ENCODE measurements around the gene DDO. TPM values are rescaled to one million over a fixed set of nuclear protein-coding genes. Genes with fewer than 3 reads are reported as not detected.
"Not testable (repeated sequence)": the region's sequence is repeated elsewhere in the genome, so short reads cannot be mapped to it uniquely, and the experiment has no call there.

DDO gene
- not detected for total RNA-seq
- not detected for polyA plus RNA-seq

GRCh38 chr6:110415086-110415916 is at the start of gene DDO:
TSS of gene DDO (minus strand) at chr6:110415575. CDS start at chr6:110413462, 2,113 bp downstream.
- no peaks in the 10 kb centered on the region for H3K9me3 ChIP-seq (ENCODE audit: low read length)
- no peak for DNase-seq
- peaks cover 0 to 11% (median 0%) of the 10 kb centered on the region in 3 donors for H3K4me1 Mint-ChIP-seq
- POLR2A ChIA-PET = no interaction called here
- H3K27me3 ChIP-seq (ENCODE audit: insufficient read depth, low read length, poor library complexity, severe bottlenecking) = no peaks in the 10 kb centered on the region
- H3K4me3 Mint-ChIP-seq = peak within 1 kb of the TSS in 2 of 7 donors; percentile 0 to 13
- H3K36me3 Mint-ChIP-seq = no peaks in the 10 kb centered on the region
- H3K27me3 Mint-ChIP-seq = peaks cover 4 to 17% of the 10 kb centered on the region in 2 donors
- no peak within 1 kb of the TSS for H3K4me3 ChIP-seq (ENCODE audit: low read length)
- CTCF ChIA-PET = no interaction called here
- peaks cover 0 to 6% (median 0%) of the 10 kb centered on the region in 5 donors for H3K9me3 Mint-ChIP-seq
- H3K27ac ChIP-seq (ENCODE audit: low read depth, low read length) = no peak within 1 kb of the TSS
- H3K36me3 ChIP-seq (ENCODE audit: insufficient read depth, low read length) = no peaks in the 10 kb centered on the region
- H3K4me1 ChIP-seq (ENCODE audit: insufficient read depth, low read length) = no peaks in the 10 kb centered on the region
- peak within 1 kb of the TSS in 1 of 8 donors; percentile 53 for H3K27ac Mint-ChIP-seq

GRCh38 chr6:110462884-110463481 is 47.6 kb upstream of the DDO start:
- H3K4me1 Mint-ChIP-seq = no peaks in the 10 kb centered on the region
- H3K4me1 ChIP-seq (ENCODE audit: insufficient read depth, low read length) = no peaks in the 10 kb centered on the region
- no peak overlapping the region for H3K4me3 Mint-ChIP-seq
- H3K36me3 Mint-ChIP-seq = no peaks in the 10 kb centered on the region
- no peak for DNase-seq
- POLR2A ChIA-PET = no interaction called here
- peaks cover 3% of the 10 kb centered on the region for H3K9me3 ChIP-seq (ENCODE audit: low read length)
- no peaks in the 10 kb centered on the region for H3K27me3 ChIP-seq (ENCODE audit: insufficient read depth, low read length, poor library complexity, severe bottlenecking)
- peaks cover 26 to 33% (median 30%) of the 10 kb centered on the region in 5 donors for H3K9me3 Mint-ChIP-seq
- H3K36me3 ChIP-seq (ENCODE audit: insufficient read depth, low read length) = no peaks in the 10 kb centered on the region
- no peak overlapping the region for H3K27ac Mint-ChIP-seq
- H3K27me3 Mint-ChIP-seq = peaks cover 3 to 23% of the 10 kb centered on the region in 2 donors
- no peak overlapping the region for H3K4me3 ChIP-seq (ENCODE audit: low read length)
- CTCF ChIA-PET = no interaction called here
- no peak overlapping the region for H3K27ac ChIP-seq (ENCODE audit: low read depth, low read length)

GRCh38 chr6:110461376-110461775 is 46.0 kb upstream of the DDO start:
- H3K27ac Mint-ChIP-seq = no peak overlapping the region
- Histone ChIP-seq H3K36me3 (ENCODE audit: insufficient read depth, low read length) (no peaks in the 10 kb centered on the region), H3K27me3 (ENCODE audit: insufficient read depth, low read length, poor library complexity, severe bottlenecking) (no peaks in the 10 kb centered on the region), H3K4me3 (ENCODE audit: low read length) (no peak overlapping the region), H3K27ac (ENCODE audit: low read depth, low read length) (no peak overlapping the region), H3K9me3 (ENCODE audit: low read length) (peaks cover 3% of the 10 kb centered on the region), H3K4me1 (ENCODE audit: insufficient read depth, low read length) (no peaks in the 10 kb centered on the region)
- H3K4me3 Mint-ChIP-seq = no peak overlapping the region
- H3K4me1 Mint-ChIP-seq = no peaks in the 10 kb centered on the region
- H3K27me3 Mint-ChIP-seq = peaks cover 2 to 34% of the 10 kb centered on the region in 2 donors
- no peaks in the 10 kb centered on the region for H3K36me3 Mint-ChIP-seq
- peaks cover 26 to 33% (median 30%) of the 10 kb centered on the region in 5 donors for H3K9me3 Mint-ChIP-seq
- DNase-seq = no peak
- ChIA-PET CTCF (interaction anchor here (1.4 kb wide), 1 partner anchor 9 kb away, joined by 3 read pairs; no protein-coding TSS in a partner anchor), POLR2A (no interaction called here)

- CTCF ChIA-PET = no interaction called here
- H3K4me3 ChIP-seq (ENCODE audit: low read length) = no peak overlapping the region
- Mint-ChIP-seq H3K27ac (no peak overlapping the region), H3K4me1 (no peaks in the 10 kb centered on the region), H3K9me3 (peaks cover 21 to 30% (median 27%) of the 10 kb centered on the region in 5 donors), H3K27me3 (peaks cover 5 to 42% of the 10 kb centered on the region in 2 donors), H3K36me3 (no peaks in the 10 kb centered on the region), H3K4me3 (no peak overlapping the region)
- no peaks in the 10 kb centered on the region for H3K4me1 ChIP-seq (ENCODE audit: insufficient read depth, low read length)
- H3K27me3 ChIP-seq (ENCODE audit: insufficient read depth, low read length, poor library complexity, severe bottlenecking) = no peaks in the 10 kb centered on the region
- no peak overlapping the region for H3K27ac ChIP-seq (ENCODE audit: low read depth, low read length)
- no peaks in the 10 kb centered on the region for H3K36me3 ChIP-seq (ENCODE audit: insufficient read depth, low read length)
- POLR2A ChIA-PET = no interaction called here
- no peak for DNase-seq
- peaks cover 3% of the 10 kb centered on the region for H3K9me3 ChIP-seq (ENCODE audit: low read length)
Observed at GRCh38 chr6:110459137-110459536, 43.8 kb upstream of the DDO start.

GRCh38 chr6:110458476-110458875 is 43.1 kb upstream of the DDO start:
- peaks cover 5 to 36% of the 10 kb centered on the region in 2 donors for H3K27me3 Mint-ChIP-seq
- ChIA-PET CTCF (no interaction called here), POLR2A (no interaction called here)

GRCh38 chr6:110457567-110458175 is 42.3 kb upstream of the DDO start:
- H3K27ac ChIP-seq (ENCODE audit: low read depth, low read length); DNase-seq; CTCF ChIA-PET; H3K36me3 Mint-ChIP-seq; POLR2A ChIA-PET; H3K4me3 Mint-ChIP-seq; H3K9me3 ChIP-seq (ENCODE audit: low read length); H3K4me3 ChIP-seq (ENCODE audit: low read length); H3K4me1 Mint-ChIP-seq; H3K4me1 ChIP-seq (ENCODE audit: insufficient read depth, low read length); H3K27me3 ChIP-seq (ENCODE audit: insufficient read depth, low read length, poor library complexity, severe bottlenecking); H3K36me3 ChIP-seq (ENCODE audit: insufficient read depth, low read length): not testable (repeated sequence)
- peak overlapping the region in 1 of 8 donors; percentile 59 for H3K27ac Mint-ChIP-seq
- peaks cover 6 to 39% of the 10 kb centered on the region in 2 donors for H3K27me3 Mint-ChIP-seq
- H3K9me3 Mint-ChIP-seq = peaks cover 6 to 17% (median 13%) of the 10 kb centered on the region in 5 donors

More at GRCh38 chr6:110458476-110458875, 43.1 kb upstream of the DDO start:
- H3K27me3 ChIP-seq (ENCODE audit: insufficient read depth, low read length, poor library complexity, severe bottlenecking) = no peaks in the 10 kb centered on the region
- Mint-ChIP-seq H3K4me3 (no peak overlapping the region), H3K27ac (no peak overlapping the region), H3K36me3 (no peaks in the 10 kb centered on the region), H3K9me3 (peaks cover 14 to 25% (median 21%) of the 10 kb centered on the region in 5 donors), H3K4me1 (no peaks in the 10 kb centered on the region)
- H3K4me1 ChIP-seq (ENCODE audit: insufficient read depth, low read length) = no peaks in the 10 kb centered on the region
- DNase-seq = no peak
- H3K9me3 ChIP-seq (ENCODE audit: low read length) = peaks cover 3% of the 10 kb centered on the region
- H3K36me3 ChIP-seq (ENCODE audit: insufficient read depth, low read length) = no peaks in the 10 kb centered on the region
- no peak overlapping the region for H3K4me3 ChIP-seq (ENCODE audit: low read length)
- no peak overlapping the region for H3K27ac ChIP-seq (ENCODE audit: low read depth, low read length)

GRCh38 chr6:110456694-110457093 is 41.3 kb upstream of the DDO start:
- Histone ChIP-seq H3K27ac (ENCODE audit: low read depth, low read length) (no peak overlapping the region), H3K4me1 (ENCODE audit: insufficient read depth, low read length) (no peaks in the 10 kb centered on the region), H3K36me3 (ENCODE audit: insufficient read depth, low read length) (no peaks in the 10 kb centered on the region), H3K9me3 (ENCODE audit: low read length) (no peaks in the 10 kb centered on the region), H3K4me3 (ENCODE audit: low read length) (no peak overlapping the region), H3K27me3 (ENCODE audit: insufficient read depth, low read length, poor library complexity, severe bottlenecking) (no peaks in the 10 kb centered on the region)
- Mint-ChIP-seq H3K36me3 (no peaks in the 10 kb centered on the region), H3K4me1 (no peaks in the 10 kb centered on the region), H3K27ac (no peak overlapping the region), H3K9me3 (peaks cover 4 to 8% (median 5%) of the 10 kb centered on the region in 5 donors), H3K27me3 (peaks cover 6 to 43% of the 10 kb centered on the region in 2 donors), H3K4me3 (no peak overlapping the region)
- CTCF ChIA-PET = no interaction called here
- DNase-seq = no peak
- POLR2A ChIA-PET = no interaction called here

- Mint-ChIP-seq H3K27ac (no peak overlapping the region), H3K27me3 (peaks cover 4 to 10% of the 10 kb centered on the region in 2 donors), H3K9me3 (no peaks in the 10 kb centered on the region), H3K4me1 (no peaks in the 10 kb centered on the region), H3K36me3 (no peaks in the 10 kb centered on the region), H3K4me3 (no peak overlapping the region)
- POLR2A ChIA-PET = no interaction called here
- DNase-seq = no peak
- Histone ChIP-seq H3K9me3 (ENCODE audit: low read length) (no peaks in the 10 kb centered on the region), H3K36me3 (ENCODE audit: insufficient read depth, low read length) (no peaks in the 10 kb centered on the region), H3K4me3 (ENCODE audit: low read length) (no peak overlapping the region), H3K4me1 (ENCODE audit: insufficient read depth, low read length) (no peaks in the 10 kb centered on the region), H3K27me3 (ENCODE audit: insufficient read depth, low read length, poor library complexity, severe bottlenecking) (no peaks in the 10 kb centered on the region), H3K27ac (ENCODE audit: low read depth, low read length) (no peak overlapping the region)
- CTCF ChIA-PET = no interaction called here
Observed at GRCh38 chr6:110449541-110449895, 34.1 kb upstream of the DDO start.

All from CD8-positive, alpha-beta memory T cell (primary cell).